Stimulated activated effector memory CD8-positive, alpha-beta T cell treated with anti-CD3 and anti-CD28 coated beads, Interleukin-12 subunit alpha, Interleukin-12 subunit beta, amount 100 ng/mL, for 72 hours (primary cell): ENCODE data around the gene RPL18.

Source experiments
- ATAC-seq: fragments of 150-1000 bp; cut with Tn5 transposase; 2 replicates; pipeline ENCODE4 v1.10.0; 2021
- DNase-seq, 2 donors: peaks; one replicate each; pipeline ENCODE4 v3.0.0; 2021 to 2022; ENCODE audit warnings: low spot score in 2 of 2
- H3K27ac Mint-ChIP-seq: one replicate; pipeline ENCODE4 v1.8.0; 2022; ENCODE audit warnings: mild to moderate bottlenecking, mixed read lengths
- H3K36me3 Mint-ChIP-seq: one replicate; pipeline ENCODE4 v1.8.0; 2022; ENCODE audit warnings: mild to moderate bottlenecking, mixed read lengths
- H3K4me1 Mint-ChIP-seq: one replicate; pipeline ENCODE4 v1.8.0; 2022; ENCODE audit warnings: mixed read lengths
- H3K4me3 Mint-ChIP-seq: one replicate; pipeline ENCODE4 v1.8.0; 2022; ENCODE audit warnings: mild to moderate bottlenecking, mixed read lengths
- H3K9me3 Mint-ChIP-seq: one replicate; pipeline ENCODE4 v1.8.0; 2022; ENCODE audit warnings: mixed read lengths

Gene RPL18

DNA sequence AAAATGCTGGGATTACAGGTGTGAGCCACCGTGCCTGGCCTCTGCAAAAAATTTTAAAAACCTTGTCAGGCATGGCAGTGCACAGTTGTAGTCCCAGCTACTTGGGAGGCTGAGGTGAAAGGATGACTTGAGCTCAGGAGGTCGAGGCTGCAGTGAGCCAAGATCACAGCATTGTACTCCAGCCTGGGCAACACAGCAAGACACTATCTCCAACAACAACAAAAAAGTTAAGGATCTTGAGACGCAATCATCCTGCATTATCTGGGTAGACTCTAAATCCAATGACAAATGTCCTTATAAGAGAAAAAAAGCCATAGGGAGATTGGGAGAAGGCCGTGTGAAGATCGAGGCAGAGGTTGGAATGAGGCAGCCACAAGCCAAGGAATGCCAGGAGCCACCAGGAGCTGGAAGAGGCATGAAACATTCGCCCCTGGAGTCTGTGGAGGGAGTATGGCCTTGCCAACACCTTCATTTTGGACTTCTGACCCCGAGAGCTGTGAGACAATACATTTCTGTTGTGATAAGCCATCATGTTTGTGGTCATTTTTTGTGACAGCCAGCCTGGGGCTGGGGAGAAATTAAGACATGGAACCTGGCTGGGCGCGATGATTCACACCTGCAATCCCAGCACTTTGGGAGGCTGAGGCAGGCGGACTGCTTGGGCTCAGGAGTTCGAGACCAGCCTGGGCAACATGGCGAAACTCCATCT, 32.1 kb upstream of the RPL18 start:
- Mint-ChIP-seq H3K36me3 (peaks cover 6% of the 10 kb centered on the region), H3K27ac (peak overlapping the region; percentile 35), H3K4me1 (peaks cover 35% of the 10 kb centered on the region), H3K9me3 (no peaks in the 10 kb centered on the region), H3K4me3 (no peak overlapping the region)
- DNase-seq = no peak
- no peak for ATAC-seq

DNA sequence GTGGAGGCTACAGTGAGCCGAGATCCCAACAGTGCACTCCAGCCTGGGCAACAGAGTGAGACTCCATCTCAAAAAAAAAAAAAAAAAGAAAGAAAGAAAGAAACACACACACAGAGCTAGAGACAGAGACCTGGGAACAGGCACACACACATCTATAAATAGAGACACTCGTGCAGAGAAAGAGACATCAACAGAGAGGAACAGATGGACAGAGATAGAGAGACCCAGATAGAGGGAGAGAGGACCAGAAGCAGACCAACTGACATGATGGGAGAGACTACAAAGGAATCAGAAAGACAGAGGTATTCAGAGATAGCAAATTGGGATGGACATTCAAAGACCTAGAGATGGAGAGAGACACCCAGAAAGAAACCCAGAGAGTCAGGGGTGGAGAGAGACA, 29.2 kb upstream of the RPL18 start:
- Mint-ChIP-seq H3K4me3 (peak overlapping the region; percentile 2), H3K4me1 (peaks cover 55% of the 10 kb centered on the region)
- no peak for DNase-seq

DNA sequence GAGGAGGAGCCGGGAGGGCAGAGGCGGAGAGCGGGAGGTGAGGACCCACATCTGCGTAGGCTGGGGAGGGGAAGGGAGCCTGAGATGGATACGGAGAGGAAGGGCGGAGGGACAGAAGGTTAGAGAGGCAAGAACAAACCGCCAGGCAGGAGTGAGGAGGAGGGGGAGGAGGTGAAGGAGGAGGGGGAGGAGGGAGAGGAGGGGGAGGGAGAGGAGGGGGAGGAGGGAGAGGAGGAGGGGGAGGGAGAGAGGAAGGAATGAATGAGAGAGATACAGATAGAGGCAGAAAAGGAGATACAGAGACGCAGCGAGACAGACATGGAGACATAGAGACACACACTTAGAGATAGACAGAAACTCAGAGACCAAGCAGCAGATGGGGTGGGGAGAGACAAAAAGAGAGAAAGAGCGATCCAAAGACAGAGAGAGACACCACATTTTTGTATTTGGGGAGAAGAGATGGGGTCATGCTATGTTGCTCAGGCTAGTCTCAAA, 27.8 kb upstream of the RPL18 start:
- peaks cover 49% of the 10 kb centered on the region for H3K4me1 Mint-ChIP-seq

More for the DNA sequence above, 29.2 kb upstream of the RPL18 start:
- ATAC-seq = no peak
- no peaks in the 10 kb centered on the region for H3K9me3 Mint-ChIP-seq
- peak overlapping the region; percentile 18 for H3K27ac Mint-ChIP-seq
- H3K36me3 Mint-ChIP-seq = peaks cover 18% of the 10 kb centered on the region

DNA sequence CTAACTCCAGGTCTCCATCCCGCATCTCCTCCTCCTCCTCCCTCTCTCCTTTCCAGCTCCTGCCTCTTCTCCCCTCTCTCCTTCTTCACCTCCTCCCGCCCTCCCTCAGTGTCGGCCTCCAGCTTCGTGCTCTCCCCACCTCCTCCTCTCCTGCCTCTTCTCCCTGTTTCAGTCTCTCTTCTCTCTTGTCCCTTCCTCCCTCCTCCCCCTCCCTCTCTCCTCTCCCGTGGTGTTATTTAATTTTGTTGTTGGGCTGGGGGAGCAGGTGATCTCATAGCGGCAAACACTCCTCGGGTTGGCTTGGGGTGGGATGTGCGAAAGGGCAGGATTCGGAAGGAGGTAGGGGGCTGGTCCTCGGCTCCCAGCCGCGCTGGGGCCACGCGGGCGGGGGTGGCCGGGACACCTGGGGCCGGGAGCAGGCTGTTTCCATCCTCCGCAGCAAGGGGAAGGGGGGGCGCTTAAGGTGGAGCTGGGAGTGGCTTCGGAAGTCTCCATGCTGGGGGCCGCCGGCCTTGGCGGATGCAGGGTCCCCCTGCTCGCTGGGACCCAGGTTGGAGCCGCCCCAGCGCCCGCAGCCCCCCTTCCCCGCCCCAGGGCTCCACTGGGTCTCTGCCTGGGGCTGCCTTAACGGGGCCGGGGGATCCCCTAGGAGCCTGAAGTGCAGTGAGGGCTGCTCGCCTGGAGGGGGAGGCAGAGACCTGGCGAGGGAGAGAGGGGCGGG, 27.2 kb upstream of the RPL18 start, which contains the start of gene CA11:
CA11 (minus strand) TSS at position 187 of the 721 bp plus-strand sequence. CDS start 555 bp downstream, outside the sequence.
- peak; percentile 95 to 98 for DNase-seq
- H3K4me1 Mint-ChIP-seq = peaks cover 46% of the 10 kb centered on the region

More for the DNA sequence above, 27.8 kb upstream of the RPL18 start:
- Mint-ChIP-seq H3K27ac (peak overlapping the region; percentile 96), H3K4me3 (peak overlapping the region; percentile 98), H3K36me3 (peaks cover 18% of the 10 kb centered on the region), H3K9me3 (no peaks in the 10 kb centered on the region)
- DNase-seq (no peak), ATAC-seq (no peak)

DNA sequence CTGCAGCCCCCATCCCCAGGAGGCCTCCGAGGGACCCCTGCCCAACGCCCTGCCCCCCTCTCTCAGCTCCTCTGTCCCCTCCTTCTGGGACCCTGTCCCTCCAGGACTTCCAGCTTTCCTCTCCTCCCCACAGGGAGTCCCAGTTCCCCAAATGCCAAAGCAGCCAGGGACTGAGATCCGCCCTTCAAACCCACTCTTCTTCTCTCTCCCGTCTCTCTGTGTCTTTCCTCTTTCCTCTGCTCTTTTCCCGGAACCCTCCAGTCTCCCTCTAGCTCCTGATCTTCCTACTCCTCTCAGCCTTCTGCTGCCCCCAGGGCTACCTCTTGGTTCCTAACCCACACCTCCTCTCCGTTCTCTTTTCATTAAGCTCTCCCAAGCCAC, 26.6 kb upstream of the RPL18 start:
- H3K4me1 Mint-ChIP-seq = peaks cover 43% of the 10 kb centered on the region
- H3K4me3 Mint-ChIP-seq = peak overlapping the region; percentile 98
- ATAC-seq (no peak), DNase-seq (no peak)
- no peaks in the 10 kb centered on the region for H3K9me3 Mint-ChIP-seq
- H3K27ac Mint-ChIP-seq = peak overlapping the region; percentile 96
- peaks cover 18% of the 10 kb centered on the region for H3K36me3 Mint-ChIP-seq

More for the DNA sequence above, 27.2 kb upstream of the RPL18 start, which contains the start of gene CA11:
- Mint-ChIP-seq H3K36me3 (peaks cover 18% of the 10 kb centered on the region), H3K9me3 (no peaks in the 10 kb centered on the region), H3K27ac (peak within 1 kb of the TSS; percentile 96), H3K4me3 (peak within 1 kb of the TSS; percentile 98)
- peak; percentile 90 for ATAC-seq

DNA sequence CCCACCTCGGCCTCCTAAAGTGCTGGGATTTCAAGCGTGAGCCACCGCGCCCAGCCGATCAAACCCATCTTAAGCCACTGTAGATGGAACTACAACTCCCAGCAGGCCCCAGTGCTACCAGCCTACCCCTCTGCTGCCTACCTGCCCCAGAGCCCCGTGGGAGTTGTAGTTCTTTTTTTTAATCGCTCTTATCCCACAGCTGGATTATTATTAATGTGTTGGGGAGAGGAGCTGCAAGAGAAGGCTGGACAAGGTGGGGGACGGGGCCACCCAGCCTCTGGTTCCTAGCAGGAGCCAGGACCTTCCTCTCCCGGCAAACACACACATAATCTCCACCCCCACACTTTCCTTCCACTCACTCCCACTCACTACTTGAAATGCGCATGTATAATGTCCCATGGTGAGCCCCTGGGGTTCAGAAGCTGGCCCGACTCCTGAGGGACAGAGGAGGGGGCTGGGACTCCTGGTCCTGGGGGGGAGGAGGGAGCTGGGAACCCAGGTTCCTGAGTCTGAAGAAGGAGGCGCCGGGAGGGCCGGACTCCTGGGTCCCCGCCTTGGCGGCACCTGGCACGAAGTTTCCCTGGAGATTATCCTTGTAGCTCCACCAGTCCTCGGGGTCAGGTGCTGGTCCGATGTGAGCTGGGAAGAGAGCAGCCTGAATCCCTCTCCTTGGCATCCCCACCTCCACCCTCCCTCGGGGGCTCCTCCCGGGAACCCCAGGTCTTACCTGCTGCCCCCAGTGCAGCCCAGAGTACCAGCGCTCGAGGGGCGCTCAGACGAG, 26.1 kb upstream of the RPL18 start:
- DNase-seq (peak; percentile 59 to 83), ATAC-seq (peak; percentile 79)
- Mint-ChIP-seq H3K4me1 (peaks cover 45% of the 10 kb centered on the region), H3K36me3 (peaks cover 18% of the 10 kb centered on the region), H3K4me3 (peak overlapping the region; percentile 98), H3K9me3 (no peaks in the 10 kb centered on the region), H3K27ac (peak overlapping the region; percentile 96)

DNA sequence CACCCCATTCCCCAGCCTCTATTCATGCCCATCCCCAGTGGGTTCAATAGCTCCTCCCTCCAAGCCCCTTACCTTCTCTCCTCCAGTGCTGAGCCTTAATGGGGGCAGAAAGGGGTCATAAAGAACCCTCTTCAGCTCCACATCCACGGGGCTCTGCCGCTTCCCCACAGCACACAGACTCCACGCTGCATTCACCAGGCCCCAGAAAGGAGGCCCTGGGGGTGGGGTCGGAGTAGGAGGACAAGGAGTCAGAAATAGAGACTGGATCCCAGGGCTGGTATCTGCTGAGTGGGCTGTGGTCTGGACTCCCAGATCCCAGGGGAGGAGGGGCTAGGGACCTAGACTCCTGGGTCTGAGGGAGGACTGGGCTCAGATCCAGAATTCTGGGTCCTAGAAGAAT, 25.4 kb upstream of the RPL18 start:
- H3K4me1 Mint-ChIP-seq = peaks cover 52% of the 10 kb centered on the region
- peaks cover 18% of the 10 kb centered on the region for H3K36me3 Mint-ChIP-seq
- DNase-seq (no peak), ATAC-seq (no peak)
- peak overlapping the region; percentile 98 for H3K4me3 Mint-ChIP-seq
- no peaks in the 10 kb centered on the region for H3K9me3 Mint-ChIP-seq
- peak overlapping the region; percentile 96 for H3K27ac Mint-ChIP-seq

DNA sequence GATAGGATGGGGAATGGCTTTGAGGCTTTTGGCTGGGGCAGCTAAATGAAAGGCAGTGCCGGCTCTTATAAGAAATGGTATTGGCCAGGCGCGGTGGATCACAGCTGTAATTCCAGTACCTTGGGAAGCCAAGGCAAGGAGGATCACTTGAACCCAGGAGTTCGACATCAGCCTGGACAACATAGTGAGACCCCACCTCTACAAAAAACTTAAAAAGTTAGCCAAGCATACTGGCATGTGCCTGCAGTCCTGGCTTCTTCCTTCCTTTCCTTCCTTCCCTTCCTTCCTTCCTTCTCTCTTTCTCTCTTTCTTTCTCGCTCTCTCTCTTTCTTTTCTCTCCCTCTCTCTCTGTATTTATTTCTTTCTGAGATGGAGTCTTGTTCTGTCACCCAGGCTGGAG, 23.9 kb upstream of the RPL18 start:
- Mint-ChIP-seq H3K9me3 (peaks cover 3% of the 10 kb centered on the region), H3K36me3 (peaks cover 23% of the 10 kb centered on the region), H3K27ac (no peak overlapping the region), H3K4me1 (peaks cover 60% of the 10 kb centered on the region), H3K4me3 (no peak overlapping the region)
- ATAC-seq (no peak), DNase-seq (no peak)

DNA sequence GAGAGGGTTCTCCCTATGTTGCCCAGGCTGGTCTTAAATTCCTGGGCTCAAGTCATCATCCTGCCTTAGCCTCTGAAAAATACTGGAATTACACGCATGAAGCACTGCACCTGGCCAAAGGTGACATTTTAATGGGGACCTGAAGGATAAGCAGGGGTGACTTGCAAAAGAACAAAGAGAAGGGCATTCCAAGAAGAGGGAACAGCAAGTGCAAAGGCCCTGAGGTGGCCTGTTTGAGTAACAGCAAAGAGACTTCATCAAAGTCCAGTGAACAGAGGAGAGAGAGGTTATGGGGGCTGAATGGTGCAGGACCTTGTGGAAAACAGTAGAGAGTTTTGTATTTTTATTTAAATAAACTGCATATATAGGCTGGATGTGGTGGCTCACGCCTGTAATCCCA, 22.9 kb upstream of the RPL18 start:
- H3K36me3 Mint-ChIP-seq = peaks cover 29% of the 10 kb centered on the region
- no peak overlapping the region for H3K27ac Mint-ChIP-seq
- ATAC-seq (no peak), DNase-seq (no peak)
- H3K4me3 Mint-ChIP-seq = no peak overlapping the region
- peaks cover 3% of the 10 kb centered on the region for H3K9me3 Mint-ChIP-seq
- H3K4me1 Mint-ChIP-seq = peaks cover 58% of the 10 kb centered on the region

DNA sequence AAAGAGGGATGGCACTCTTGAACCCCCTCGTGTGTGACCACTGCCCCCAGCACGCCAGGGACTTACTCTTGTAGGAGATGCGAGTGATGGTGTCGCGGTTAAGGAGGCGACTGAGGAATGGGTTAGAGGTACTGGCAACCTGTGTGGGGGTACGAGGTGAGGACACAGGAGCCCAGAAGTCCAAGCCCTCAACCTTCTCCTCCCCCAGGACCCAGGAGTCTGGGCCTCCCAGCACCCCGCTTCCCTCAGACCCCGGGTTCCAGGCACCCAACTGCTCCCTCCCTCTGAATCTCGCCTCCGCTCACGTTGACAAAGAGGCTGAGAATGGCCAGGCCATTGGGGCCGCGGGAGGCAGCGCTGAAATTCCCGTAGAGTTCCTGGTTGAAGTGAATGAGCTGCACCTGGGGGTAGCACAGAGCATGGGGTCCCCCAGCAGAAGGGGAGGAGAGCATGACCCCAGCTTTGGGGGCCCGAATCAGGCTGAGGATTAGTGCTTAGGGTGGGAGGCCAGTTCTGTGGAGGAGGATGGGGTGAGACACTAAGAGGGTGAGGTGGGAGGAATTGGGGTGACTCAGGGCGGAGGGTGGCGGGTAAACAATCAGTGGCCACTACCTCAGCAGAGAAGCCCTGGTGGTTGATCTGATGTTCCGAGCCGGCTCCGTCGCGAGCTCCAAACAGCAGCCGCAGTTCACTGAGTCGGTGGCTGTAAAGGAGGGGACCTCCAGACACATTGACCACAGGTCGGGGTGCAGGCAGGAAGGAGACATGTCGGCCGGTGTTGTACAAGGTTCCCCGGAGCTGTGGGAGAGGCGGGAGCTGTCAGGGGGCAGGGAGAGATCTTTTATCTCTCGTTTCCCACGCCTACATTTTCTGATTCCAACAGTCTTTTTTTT, 20.8 kb upstream of the RPL18 start:
- no peak for DNase-seq
- H3K4me1 Mint-ChIP-seq = peaks cover 50% of the 10 kb centered on the region

DNA sequence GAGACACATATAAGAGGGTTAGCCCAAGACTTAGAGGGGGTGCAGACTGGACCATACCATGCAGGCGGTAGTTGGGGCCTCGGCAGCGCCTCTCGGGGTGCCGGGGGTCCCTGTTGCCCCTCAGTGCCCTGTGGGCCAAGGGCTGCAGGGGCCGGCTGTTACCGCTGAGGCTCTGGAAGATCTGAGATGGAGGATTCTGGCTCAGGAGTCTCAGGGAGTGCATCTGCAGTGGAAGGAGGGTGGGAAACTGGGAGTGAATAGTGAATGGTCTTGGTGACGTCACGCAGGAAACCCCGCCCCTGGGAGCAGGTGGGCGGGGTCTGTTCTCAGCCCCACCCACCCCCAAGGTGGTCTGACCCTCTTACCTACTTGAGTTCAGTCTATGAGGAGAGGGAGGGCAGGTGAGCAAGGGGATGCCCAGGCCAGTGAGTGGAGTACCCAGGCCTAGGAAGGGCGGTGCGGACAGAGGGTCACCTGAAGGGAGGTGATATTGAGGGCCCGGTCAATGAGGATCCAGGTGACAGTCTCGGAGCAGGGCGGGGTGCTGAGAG, 19.9 kb upstream of the RPL18 start:
- Mint-ChIP-seq H3K4me3 (peak overlapping the region; percentile 89), H3K4me1 (peaks cover 50% of the 10 kb centered on the region), H3K9me3 (peaks cover 3% of the 10 kb centered on the region), H3K27ac (peak overlapping the region; percentile 99), H3K36me3 (peaks cover 36% of the 10 kb centered on the region)
- no peak for DNase-seq
- no peak for ATAC-seq

More for the DNA sequence above, 20.8 kb upstream of the RPL18 start:
- Mint-ChIP-seq H3K4me3 (peak overlapping the region; percentile 55), H3K9me3 (peaks cover 3% of the 10 kb centered on the region), H3K27ac (no peak overlapping the region), H3K36me3 (peaks cover 37% of the 10 kb centered on the region)
- no peak for ATAC-seq

DNA sequence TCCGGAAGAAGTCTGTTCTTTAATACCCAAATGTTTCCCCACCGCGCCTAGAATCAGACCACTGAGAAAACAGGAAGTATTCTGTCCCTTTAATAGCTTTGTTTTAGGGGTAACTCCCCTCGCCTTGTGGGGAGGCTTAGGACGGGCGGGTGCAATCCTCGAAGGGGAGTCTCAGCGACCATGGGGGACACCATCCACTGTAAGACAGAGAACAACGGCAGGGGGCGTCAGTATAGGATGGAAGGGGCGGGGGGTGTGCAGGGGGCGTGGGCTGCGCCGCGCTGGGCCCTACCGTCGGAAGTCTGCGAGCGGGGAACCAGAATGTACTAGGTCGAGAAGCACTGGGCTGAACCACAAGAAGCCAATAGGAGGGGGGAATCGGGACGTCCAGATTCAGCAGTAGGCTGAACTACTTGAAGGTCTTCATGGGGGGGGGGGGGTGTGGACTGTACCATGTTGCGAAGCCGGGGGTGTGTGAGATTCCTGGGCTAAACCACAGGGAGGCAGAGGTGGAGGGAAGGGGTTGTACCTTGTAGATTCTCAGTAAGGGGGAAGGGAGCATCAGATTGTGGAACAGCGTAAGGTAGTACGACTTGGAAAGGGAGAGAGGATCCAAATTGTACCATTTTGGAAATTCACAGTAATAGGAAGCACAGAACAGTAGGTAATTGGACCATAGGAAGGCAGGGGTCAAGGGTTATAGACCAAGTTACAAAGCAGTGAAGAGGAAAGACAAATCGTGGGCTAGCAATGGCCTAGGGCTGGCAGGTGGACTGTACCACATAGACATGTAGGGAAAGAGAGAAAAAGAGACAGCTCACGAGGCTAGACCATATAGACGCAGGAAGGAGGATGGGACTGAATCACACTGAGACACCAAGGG, 19.2 kb upstream of the RPL18 start:
- ATAC-seq (peak; percentile 55), DNase-seq (peak in 1 of 2 donors; percentile 83)
- Mint-ChIP-seq H3K4me3 (peak overlapping the region; percentile 89), H3K27ac (peak overlapping the region; percentile 99), H3K36me3 (peaks cover 36% of the 10 kb centered on the region), H3K9me3 (peaks cover 3% of the 10 kb centered on the region), H3K4me1 (peaks cover 50% of the 10 kb centered on the region)

DNA sequence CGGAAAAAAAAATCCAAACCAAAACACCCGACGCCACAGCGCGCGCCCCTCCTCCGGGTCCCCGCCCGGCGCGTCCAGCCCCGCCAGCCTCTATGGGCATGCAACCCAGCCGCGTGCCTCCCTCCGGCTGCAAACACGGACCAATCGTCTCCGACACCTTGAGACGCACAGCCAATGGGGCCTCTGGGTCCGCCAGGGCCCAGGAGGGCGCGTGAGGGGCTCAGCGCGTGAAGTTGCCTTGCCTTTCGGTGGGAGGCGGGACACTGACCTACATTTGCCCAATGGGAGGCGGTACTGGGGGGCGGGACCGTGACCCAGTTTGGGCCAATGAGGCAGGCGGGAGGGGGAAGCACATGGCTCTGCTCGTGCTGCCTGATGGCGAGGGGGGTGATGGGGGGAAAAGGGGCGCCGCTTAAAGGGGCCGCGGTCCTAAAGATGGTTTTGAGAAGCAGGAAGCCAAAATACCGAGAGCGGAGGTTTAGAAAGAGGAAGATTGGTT, 18.5 kb upstream of the RPL18 start:
- Mint-ChIP-seq H3K36me3 (peaks cover 39% of the 10 kb centered on the region), H3K9me3 (peaks cover 3% of the 10 kb centered on the region), H3K27ac (peak overlapping the region; percentile 99), H3K4me3 (peak overlapping the region; percentile 89), H3K4me1 (peaks cover 50% of the 10 kb centered on the region)
- peak; percentile 92 to 99 for DNase-seq
- peak; percentile 85 for ATAC-seq
